Stimulated activated CD4-positive, alpha-beta T cell treated with anti-CD3 and anti-CD28 coated beads, Interleukin-2, amount 100 ng/mL, for 4 hours (primary cell): ENCODE measurements around the gene LYZL1.
"Not testable (repeated sequence)": the region's sequence is repeated elsewhere in the genome, so short reads cannot be mapped to it uniquely, and the experiment has no call there.

Experiments used
- DNase-seq: peaks from one replicate; pipeline ENCODE4 v3.0.0-alpha.2; 2020; ENCODE audit warnings: low read depth

Gene LYZL1

GRCh38 chr10:29308142-29308541 is 19.3 kb downstream of the LYZL1 start:
- not testable (repeated sequence) for DNase-seq

- DNase-seq = no peak
These were observed 20.6 kb downstream of the LYZL1 start for GRCh38 chr10:29309465-29309864.

GRCh38 chr10:29310463-29310862 is 21.6 kb downstream of the LYZL1 start:
- not testable (repeated sequence) for DNase-seq

GRCh38 chr10:29313071-29313470 is 24.2 kb downstream of the LYZL1 start:
- DNase-seq = no peak

- DNase-seq = no peak
These were observed 25.9 kb downstream of the LYZL1 start for GRCh38 chr10:29314726-29315125.

GRCh38 chr10:29315814-29316213 is 26.9 kb downstream of the LYZL1 start:
- no peak for DNase-seq

- DNase-seq = no peak
These were observed 27.6 kb downstream of the LYZL1 start for GRCh38 chr10:29316308-29317026.

- no peak for DNase-seq
These were observed 28.2 kb downstream of the LYZL1 start for GRCh38 chr10:29317027-29317420.

GRCh38 chr10:29317423-29318021 is 28.7 kb downstream of the LYZL1 start:
- DNase-seq = no peak

GRCh38 chr10:29318141-29319071 is 29.5 kb downstream of the LYZL1 start:
- not testable (repeated sequence) for DNase-seq

GRCh38 chr10:29319205-29319781 is 30.4 kb downstream of the LYZL1 start:
- DNase-seq = no peak

GRCh38 chr10:29320680-29321121 is 31.8 kb downstream of the LYZL1 start:
- not testable (repeated sequence) for DNase-seq

- DNase-seq = no peak
These were observed 32.8 kb downstream of the LYZL1 start for GRCh38 chr10:29321656-29322055.

GRCh38 chr10:29322918-29323317 is 34.0 kb downstream of the LYZL1 start:
- no peak for DNase-seq

- no peak for DNase-seq
These were observed 34.5 kb downstream of the LYZL1 start for GRCh38 chr10:29323367-29323766.

GRCh38 chr10:29324220-29324841 is 35.5 kb downstream of the LYZL1 start:
- no peak for DNase-seq

GRCh38 chr10:29326299-29326698 is 37.4 kb downstream of the LYZL1 start:
- DNase-seq = no peak

GRCh38 chr10:29326886-29327745 is 38.2 kb downstream of the LYZL1 start:
- no peak for DNase-seq

- no peak for DNase-seq
These were observed 38.9 kb downstream of the LYZL1 start for GRCh38 chr10:29327746-29328102.

- DNase-seq = no peak
These were observed 40.1 kb downstream of the LYZL1 start for GRCh38 chr10:29328983-29329382.

GRCh38 chr10:29329420-29329819 is 40.5 kb downstream of the LYZL1 start:
- no peak for DNase-seq
